NCI-H446 (cell line): ENCODE results near the gene BICRA.
"Not testable (repeated sequence)": the region's sequence is repeated elsewhere in the genome, so short reads cannot be mapped to it uniquely, and the experiment has no call there.

Experiments used
- DNase-seq, 2 experiments: peaks; one replicate each; lab custom pipeline; 2025; lab: John Stamatoyannopoulos, UW

The BICRA gene

GRCh38 chr19:47694466-47695273, 85.7 kb downstream of the BICRA start:
- DNase-seq, result no peak

- no peak for DNase-seq
These were observed 86.8 kb downstream of the BICRA start for GRCh38 chr19:47695533-47696262.

GRCh38 chr19:47696635-47697034, 87.7 kb downstream of the BICRA start:
- no peak for DNase-seq

GRCh38 chr19:47697863-47698609, 89.1 kb downstream of the BICRA start:
- DNase-seq, result peak; percentile 66 to 80

- DNase-seq, result no peak
These were observed 89.9 kb downstream of the BICRA start for GRCh38 chr19:47698631-47699359.

- DNase-seq, result peak in 1 of 2 experiments; percentile 29
These were observed 90.5 kb downstream of the BICRA start for GRCh38 chr19:47699360-47699917.

GRCh38 chr19:47700934-47701716, 92.2 kb downstream of the BICRA start:
- DNase-seq, result no peak

- no peak for DNase-seq
These were observed 93.0 kb downstream of the BICRA start for GRCh38 chr19:47701717-47702552.

GRCh38 chr19:47702671-47703070, 93.7 kb downstream of the BICRA start:
- no peak for DNase-seq

- no peak for DNase-seq
These were observed 94.4 kb downstream of the BICRA start for GRCh38 chr19:47703301-47703700.

- DNase-seq, result no peak
These were observed 95.1 kb downstream of the BICRA start for GRCh38 chr19:47704024-47704423.

- no peak for DNase-seq
These were observed 95.7 kb downstream of the BICRA start for GRCh38 chr19:47704656-47705055.

- peak; percentile 45 to 84 for DNase-seq
These were observed 98.4 kb downstream of the BICRA start for GRCh38 chr19:47707135-47707925.

GRCh38 chr19:47711652-47712242, 102.8 kb downstream of the BICRA start:
- no peak for DNase-seq

- DNase-seq, result peak in 1 of 2 experiments; percentile 80
These were observed 104.4 kb downstream of the BICRA start, which contains the start of gene EHD2 for GRCh38 chr19:47713046-47714021. Gene EHD2 (plus strand): TSS chr19:47713422. CDS start chr19:47716613, 3,191 bp downstream.

- no peak for DNase-seq
These were observed 105.4 kb downstream of the BICRA start for GRCh38 chr19:47714339-47714738.

- not testable (repeated sequence) for DNase-seq
These were observed 105.9 kb downstream of the BICRA start for GRCh38 chr19:47714855-47715254.
